Measurements from ENCODE around the gene ADPRHL1. TPM values are rescaled to one million over a fixed set of nuclear protein-coding genes. Genes with fewer than 3 reads are reported as not detected.

Gene ADPRHL1
- total and polyA plus RNA-seq, 2 donors (not counting 3 experiments of a cell fraction or from before 2014, with no cell fraction given): 0.52 to 0.97 TPM

- no peaks in the 10 kb centered on the region for H4K20me1 ChIP-seq (replicated peaks; ENCODE audit: control insufficient read depth, extremely low read depth, insufficient read depth, low read length)
- H3K4me3 ChIP-seq (replicated peaks in 1 of 3; ENCODE audit: insufficient read depth in 1 of 3, low read depth in 1 of 3, low read length in 3 of 3): no peak overlapping the region
- ChIA-PET CTCF (interaction anchor here (0.7 to 1.3 kb wide), 4 partner anchors 17 to 403 kb away, joined by 3 to 4 read pairs (median 3); no protein-coding TSS in a partner anchor), POLR2A (no interaction called here)
- no TSS peak for BruUV-seq (replicated peaks)
- DNase-seq (ENCODE audit: low read depth, low spot score): no peak
- H3K27me3 ChIP-seq (ENCODE audit: control insufficient read depth in 2 of 2, insufficient read depth in 2 of 2, low read length in 2 of 2): no peaks in the 10 kb centered on the region
- intact Hi-C loops (cut with micrococcal nuclease) (loop anchor here (1.0 kb wide), 1 partner anchor 28 kb away; no protein-coding TSS in a partner anchor), dilution Hi-C loops (cut with MboI; ENCODE audit: extremely low pct_ligation_motif_present, low sequenced_read_pairs) (no loop called here)
- H3K27ac ChIP-seq (ENCODE audit: insufficient read depth, low read depth, low read length): no peak overlapping the region
- H3K4me1 ChIP-seq (ENCODE audit: control insufficient read depth, extremely low read depth, insufficient read depth, low read length): no peaks in the 10 kb centered on the region
- no peaks in the 10 kb centered on the region for H3K79me2 ChIP-seq (ENCODE audit: control insufficient read depth, insufficient read depth, low read length)
- no peaks in the 10 kb centered on the region for H3K9me1 ChIP-seq (replicated peaks; ENCODE audit: control insufficient read depth, extremely low read depth, insufficient read depth, low read length)
- TF ChIP-seq MAX (IDR thresholded peaks at IDR 0.05; ENCODE audit: insufficient read depth, insufficient read length) (no peak), POLR2A (IDR thresholded peaks at IDR 0.05; ENCODE audit: low read depth, low read length) (no peak), EZH2 (IDR thresholded peaks at IDR 0.05; ENCODE audit: borderline replicate concordance, low read depth, low read length, severe bottlenecking) (no peak), GATA2 (IDR thresholded peaks at IDR 0.05; ENCODE audit: insufficient read depth, insufficient read length, low read depth, low read length) (no peak), POLR2AphosphoS5 (IDR thresholded peaks at IDR 0.05; ENCODE audit: insufficient read depth, low read depth, low read length) (no peak), JUN (IDR thresholded peaks at IDR 0.05; ENCODE audit: borderline replicate concordance, insufficient read depth, insufficient read length, low read depth) (no peak)
- H3K9me3 ChIP-seq (replicated peaks; ENCODE audit: control insufficient read depth, insufficient read depth, low read length): no peaks in the 10 kb centered on the region
- no peak for FAIRE-seq
- H3K9ac ChIP-seq (replicated peaks; ENCODE audit: extremely low read depth, insufficient read depth, low read length): no peak overlapping the region
- no peak overlapping the region for H2AFZ ChIP-seq (ENCODE audit: low read depth, low read length)
- H3K4me2 ChIP-seq (ENCODE audit: insufficient read depth, low read length): no peak overlapping the region
- H3K36me3 ChIP-seq (ENCODE audit: control insufficient read depth in 2 of 2, extremely low read depth in 1 of 2, insufficient read depth in 2 of 2, low read length in 2 of 2): no peaks in the 10 kb centered on the region
These were observed 42.7 kb downstream of the ADPRHL1 start for GRCh38 chr13:113410472-113411201.

DNA sequence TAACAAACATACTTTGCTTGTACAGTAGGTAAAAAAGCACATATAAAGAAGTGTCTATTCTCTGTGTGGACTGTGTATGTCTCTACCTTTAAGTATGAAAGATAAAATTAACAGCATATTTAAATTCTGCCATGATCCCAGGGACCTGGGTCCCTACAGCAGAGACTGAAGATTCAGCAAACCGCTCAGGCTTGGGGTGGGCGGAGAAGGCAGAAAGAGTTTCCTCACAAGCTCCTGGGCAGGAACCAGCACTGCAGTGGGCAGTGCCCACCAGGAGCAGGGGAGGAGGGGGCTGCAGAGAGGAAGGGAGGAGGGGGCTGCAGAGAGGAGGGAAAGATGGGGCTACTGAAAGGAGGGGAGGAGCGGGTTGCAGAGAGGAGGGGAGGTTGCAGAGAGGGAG, 44.7 kb downstream of the ADPRHL1 start:
- H3K9me3 ChIP-seq (replicated peaks; ENCODE audit: control insufficient read depth, insufficient read depth, low read length): no peaks in the 10 kb centered on the region
- no peak overlapping the region for H3K9ac ChIP-seq (replicated peaks; ENCODE audit: extremely low read depth, insufficient read depth, low read length)
- no peaks in the 10 kb centered on the region for H3K27me3 ChIP-seq (ENCODE audit: control insufficient read depth in 2 of 2, insufficient read depth in 2 of 2, low read length in 2 of 2)
- no peak overlapping the region for H3K4me3 ChIP-seq (replicated peaks in 1 of 3; ENCODE audit: insufficient read depth in 1 of 3, low read depth in 1 of 3, low read length in 3 of 3)
- H2AFZ ChIP-seq (ENCODE audit: low read depth, low read length): no peak overlapping the region
- no peak overlapping the region for H3K4me2 ChIP-seq (ENCODE audit: insufficient read depth, low read length)
- no peak overlapping the region for H3K27ac ChIP-seq (ENCODE audit: insufficient read depth, low read depth, low read length)
- dilution Hi-C loops (cut with MboI; ENCODE audit: extremely low pct_ligation_motif_present, low sequenced_read_pairs): no loop called here
- no peak for TF ChIP-seq JUN (IDR thresholded peaks at IDR 0.05; ENCODE audit: borderline replicate concordance, insufficient read depth, insufficient read length, low read depth)
- TF ChIP-seq MYC (IDR thresholded peaks at IDR 0.05; ENCODE audit: low read depth, low read length): no peak
- TF ChIP-seq MAX (IDR thresholded peaks at IDR 0.05; ENCODE audit: insufficient read depth, insufficient read length): no peak
- TF ChIP-seq, protein P1, sequence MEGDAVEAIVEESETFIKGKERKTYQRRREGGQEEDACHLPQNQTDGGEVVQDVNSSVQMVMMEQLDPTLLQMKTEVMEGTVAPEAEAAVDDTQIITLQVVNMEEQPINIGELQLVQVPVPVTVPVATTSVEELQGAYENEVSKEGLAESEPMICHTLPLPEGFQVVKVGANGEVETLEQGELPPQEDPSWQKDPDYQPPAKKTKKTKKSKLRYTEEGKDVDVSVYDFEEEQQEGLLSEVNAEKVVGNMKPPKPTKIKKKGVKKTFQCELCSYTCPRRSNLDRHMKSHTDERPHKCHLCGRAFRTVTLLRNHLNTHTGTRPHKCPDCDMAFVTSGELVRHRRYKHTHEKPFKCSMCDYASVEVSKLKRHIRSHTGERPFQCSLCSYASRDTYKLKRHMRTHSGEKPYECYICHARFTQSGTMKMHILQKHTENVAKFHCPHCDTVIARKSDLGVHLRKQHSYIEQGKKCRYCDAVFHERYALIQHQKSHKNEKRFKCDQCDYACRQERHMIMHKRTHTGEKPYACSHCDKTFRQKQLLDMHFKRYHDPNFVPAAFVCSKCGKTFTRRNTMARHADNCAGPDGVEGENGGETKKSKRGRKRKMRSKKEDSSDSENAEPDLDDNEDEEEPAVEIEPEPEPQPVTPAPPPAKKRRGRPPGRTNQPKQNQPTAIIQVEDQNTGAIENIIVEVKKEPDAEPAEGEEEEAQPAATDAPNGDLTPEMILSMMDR (IDR thresholded peaks at IDR 0.05; ENCODE audit: extremely low read depth in 1 of 2, insufficient read depth in 1 of 2, low read depth in 1 of 2, low read length in 2 of 2): no peak
- TF ChIP-seq FOS (IDR thresholded peaks at IDR 0.05; ENCODE audit: borderline replicate concordance, insufficient read depth, low read length): no peak
- no peak for TF ChIP-seq POLR2AphosphoS5 (IDR thresholded peaks at IDR 0.05; ENCODE audit: insufficient read depth, low read depth, low read length)
- no peak for TF ChIP-seq GATA2 (IDR thresholded peaks at IDR 0.05; ENCODE audit: insufficient read depth, insufficient read length, low read depth, low read length)
- TF ChIP-seq POLR2A (IDR thresholded peaks at IDR 0.05; ENCODE audit: low read depth, low read length): no peak
- TF ChIP-seq EZH2 (IDR thresholded peaks at IDR 0.05; ENCODE audit: borderline replicate concordance, low read depth, low read length, severe bottlenecking): no peak
- no peaks in the 10 kb centered on the region for H3K4me1 ChIP-seq (ENCODE audit: control insufficient read depth, extremely low read depth, insufficient read depth, low read length)
- H3K36me3 ChIP-seq (ENCODE audit: control insufficient read depth in 2 of 2, extremely low read depth in 1 of 2, insufficient read depth in 2 of 2, low read length in 2 of 2): no peaks in the 10 kb centered on the region
- no peaks in the 10 kb centered on the region for H4K20me1 ChIP-seq (replicated peaks; ENCODE audit: control insufficient read depth, extremely low read depth, insufficient read depth, low read length)
- DNase-seq (ENCODE audit: low read depth, low spot score) (no peak), FAIRE-seq (no peak)
- BruUV-seq (replicated peaks): no TSS peak
- POLR2A ChIA-PET: no interaction called here
- intact Hi-C loops (cut with micrococcal nuclease): no loop called here
- no peaks in the 10 kb centered on the region for H3K79me2 ChIP-seq (ENCODE audit: control insufficient read depth, insufficient read depth, low read length)
- H3K9me1 ChIP-seq (replicated peaks; ENCODE audit: control insufficient read depth, extremely low read depth, insufficient read depth, low read length): no peaks in the 10 kb centered on the region
- CTCF ChIA-PET: interaction anchor here (1.5 kb wide), 1 partner anchor 15 kb away, joined by 4 read pairs; no protein-coding TSS in a partner anchor

Data from endothelial cell of umbilical vein (primary cell).